Fibroblast of the aortic adventitia (primary cell): ENCODE results near the gene PRDM16. TPM values are rescaled to one million over a fixed set of nuclear protein-coding genes. Genes with fewer than 3 reads are reported as not detected.

Experiments
- DNase-seq: peaks from one replicate; pipeline ENCODE4 v3.0.0-alpha.2; 2010; ENCODE audit warnings: low read depth
- H3K4me3 ChIP-seq: 2 replicates; pipeline ENCODE4 v1.5.1; 2011; ENCODE audit warnings: low read depth, mild to moderate bottlenecking, control low read depth, low read length, moderate library complexity
- CTCF ChIP-seq: IDR thresholded peaks from 2 replicates; pipeline ENCODE4 v1.5.1; 2011; ENCODE audit warnings: mild to moderate bottlenecking, low read length, control low read depth, inconsistent platforms; ENCODE audit not compliant: insufficient read depth
- total RNA-seq: library from RNA; depleted of rRNA; stranded (reverse); fragments of >200 nt; gene quantifications from 2 replicates; pipeline ENCODE4 v1.2.3, GENCODE V29; 2012; ENCODE audit warnings: low replicate concordance

The PRDM16 gene
- total RNA-seq, 1 donor = 11.3 TPM

- no peak overlapping the region for H3K4me3 ChIP-seq
- DNase-seq = no peak
- TF ChIP-seq CTCF = no peak
These were observed 394.4 kb downstream of the PRDM16 start for GRCh38 chr1:3463408-3463863.

- no peak overlapping the region for H3K4me3 ChIP-seq
- DNase-seq = no peak
- TF ChIP-seq CTCF = no peak
These were observed 395.1 kb downstream of the PRDM16 start for GRCh38 chr1:3463891-3464648.

GRCh38 chr1:3464649-3465025 lies 395.6 kb downstream of the PRDM16 start:
- H3K4me3 ChIP-seq = no peak overlapping the region
- DNase-seq = no peak
- TF ChIP-seq CTCF = no peak

GRCh38 chr1:3465091-3465934 lies 396.3 kb downstream of the PRDM16 start:
- no peak for DNase-seq
- TF ChIP-seq CTCF = no peak
- no peak overlapping the region for H3K4me3 ChIP-seq

GRCh38 chr1:3465935-3466321 lies 396.9 kb downstream of the PRDM16 start:
- no peak for DNase-seq
- H3K4me3 ChIP-seq = no peak overlapping the region
- no peak for TF ChIP-seq CTCF

GRCh38 chr1:3466366-3467075 lies 397.5 kb downstream of the PRDM16 start:
- H3K4me3 ChIP-seq = no peak overlapping the region
- no peak for TF ChIP-seq CTCF
- DNase-seq = no peak
